Measurements from ENCODE around the gene LUC7L3. TPM values are rescaled to one million over a fixed set of nuclear protein-coding genes. Genes with fewer than 3 reads are reported as not detected.

Gene LUC7L3
- total and polyA plus RNA-seq, 10 of the 15 experiments (the other 5 are each of a cell fraction or from before 2014, with no cell fraction given), result 51.3 to 176 (median 149) TPM

- Histone ChIP-seq H3K9ac (ENCODE audit: control insufficient read depth, insufficient read depth, low read length) (no peak overlapping the region), H3K27me3 (replicated peaks in 1 of 2; ENCODE audit: control insufficient read depth in 2 of 2, insufficient read depth in 2 of 2, low read length in 1 of 2) (no peaks in the 10 kb centered on the region), H3K4me1 (ENCODE audit: control insufficient read depth, insufficient read depth, low read length) (no peaks in the 10 kb centered on the region), H3K27ac (ENCODE audit: control insufficient read depth, insufficient read depth) (no peak overlapping the region), H3K4me3 (no peak overlapping the region), H3K36me3 (ENCODE audit: control insufficient read depth in 2 of 2, insufficient read depth in 2 of 2, low read length in 1 of 2) (no peaks in the 10 kb centered on the region), H2AFZ (ENCODE audit: control insufficient read depth, low read depth, low read length) (no peak overlapping the region), H3K9me3 (replicated peaks; ENCODE audit: control insufficient read depth, insufficient read depth, low read length) (no peaks in the 10 kb centered on the region), H4K20me1 (ENCODE audit: control insufficient read depth, insufficient read depth) (no peaks in the 10 kb centered on the region), H3K79me2 (ENCODE audit: control insufficient read depth, insufficient read depth, low read length) (no peaks in the 10 kb centered on the region), H3K4me2 (ENCODE audit: control insufficient read depth, insufficient read depth) (no peak overlapping the region)
- no TSS peak for BruUV-seq (replicated peaks)
- intact Hi-C loops (cut with micrococcal nuclease; ENCODE audit: unreplicated experiment) (no loop called here), in situ Hi-C loops (cut with MboI) (no loop called here)
- RAD21 ChIA-PET (ENCODE audit: unreplicated experiment), result no interaction called here
- DNase-seq (ENCODE audit: low read depth, low spot score) (no peak), FAIRE-seq (no peak), ATAC-seq (peak; percentile 28; the same call in 1 of the 3 replicates)
- SMC1A ChIA-PET (ENCODE audit: uncharacterized antibody, unreplicated experiment), result no interaction called here
- 69% methylated on average over 3 of the region's 3 CpGs for WGBS (ENCODE audit: insufficient coverage, insufficient replicate concordance, low lambda C conversion rate, missing lambda C conversion rate)
- POLR2A ChIA-PET, result no interaction called here
- CTCF ChIA-PET, result no interaction called here
- no peak for TF ChIP-seq ZZZ3 (IDR thresholded peaks at IDR 0.05; ENCODE audit: control insufficient read depth, insufficient read length, low read depth)
- TF ChIP-seq RFX5 (IDR thresholded peaks at IDR 0.05; ENCODE audit: low read depth, low read length), result no peak
- TF ChIP-seq MYC (IDR thresholded peaks at IDR 0.05; ENCODE audit: insufficient read depth, insufficient read length, insufficient replicate concordance, low read length, severe bottlenecking), result no peak
- TF ChIP-seq KAT2A (conservative IDR thresholded peaks at IDR 0.05; ENCODE audit: control insufficient read depth, low read depth, low read length), result no peak
- no peak for TF ChIP-seq HDAC6 (IDR thresholded peaks at IDR 0.05; ENCODE audit: unreplicated experiment)
- TF ChIP-seq NR2F1 (conservative IDR thresholded peaks at IDR 0.05), result no peak
- TF ChIP-seq CEBPZ (IDR thresholded peaks at IDR 0.05; ENCODE audit: low read depth, low read length), result no peak
- TF ChIP-seq KDM1A (IDR thresholded peaks at IDR 0.05; ENCODE audit: borderline replicate concordance), result no peak
- no peak for TF ChIP-seq IRF3 (IDR thresholded peaks at IDR 0.05)
- TF ChIP-seq E4F1 (IDR thresholded peaks at IDR 0.05; ENCODE audit: borderline replicate concordance, partially characterized antibody), result no peak
- TF ChIP-seq POLR2AphosphoS2 (IDR thresholded peaks at IDR 0.05; ENCODE audit: low read depth, low read length), result no peak
- no peak for TF ChIP-seq ASH2L (IDR thresholded peaks at IDR 0.05; ENCODE audit: borderline replicate concordance, low read depth)
- TF ChIP-seq YBX1 (IDR thresholded peaks at IDR 0.05), result no peak
- no peak for TF ChIP-seq ETV6 (conservative IDR thresholded peaks at IDR 0.05 in 1 of 2, IDR thresholded peaks at IDR 0.05 in 1 of 2; ENCODE audit: borderline replicate concordance in 1 of 2, low read depth in 1 of 2)
- TF ChIP-seq SUPT20H (IDR thresholded peaks at IDR 0.05; ENCODE audit: borderline replicate concordance, control insufficient read depth, low read depth, low read length), result no peak
- no peak for TF ChIP-seq FOXM1 (IDR thresholded peaks at IDR 0.05; ENCODE audit: low read depth, low read length)
- TF ChIP-seq BACH1 (IDR thresholded peaks at IDR 0.05; ENCODE audit: borderline replicate concordance), result no peak
- no peak for TF ChIP-seq ATF3 (IDR thresholded peaks at IDR 0.05; ENCODE audit: borderline replicate concordance, extremely low read depth, low read depth, low read length)
Observed at GRCh38 chr17:50688245-50688644, 31.2 kb upstream of the LUC7L3 start.

Data from GM12878 (cell line).